GM04504 (cell line): ENCODE measurements around the gene TOPAZ1.
"Not testable (repeated sequence)": the region's sequence is repeated elsewhere in the genome, so short reads cannot be mapped to it uniquely, and the experiment has no call there.

Source experiments
- DNase-seq: peaks from one replicate; pipeline ENCODE4 v3.0.0-alpha.2; 2012; ENCODE audit warnings: low read depth

TOPAZ1 gene

DNA sequence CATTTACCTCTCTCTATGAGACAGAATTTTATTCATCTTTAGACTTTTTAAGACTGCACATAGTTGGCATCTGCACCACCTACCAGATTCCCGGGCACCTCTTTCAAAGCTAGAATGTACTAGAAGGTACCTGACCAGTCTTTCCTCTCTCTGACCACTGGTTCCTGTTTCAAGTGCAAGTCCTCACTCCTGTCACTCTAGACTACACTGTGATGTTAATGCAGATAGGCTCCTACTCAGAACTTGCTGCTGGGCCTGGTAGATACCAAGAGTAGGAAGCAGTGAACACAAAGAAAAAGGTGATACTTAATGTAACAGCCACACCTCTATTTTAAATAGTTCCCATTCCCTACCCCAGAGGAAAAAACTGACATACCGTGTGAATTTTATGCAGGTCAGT is 88.8 kb downstream of the TOPAZ1 start:
- no peak for DNase-seq

DNA sequence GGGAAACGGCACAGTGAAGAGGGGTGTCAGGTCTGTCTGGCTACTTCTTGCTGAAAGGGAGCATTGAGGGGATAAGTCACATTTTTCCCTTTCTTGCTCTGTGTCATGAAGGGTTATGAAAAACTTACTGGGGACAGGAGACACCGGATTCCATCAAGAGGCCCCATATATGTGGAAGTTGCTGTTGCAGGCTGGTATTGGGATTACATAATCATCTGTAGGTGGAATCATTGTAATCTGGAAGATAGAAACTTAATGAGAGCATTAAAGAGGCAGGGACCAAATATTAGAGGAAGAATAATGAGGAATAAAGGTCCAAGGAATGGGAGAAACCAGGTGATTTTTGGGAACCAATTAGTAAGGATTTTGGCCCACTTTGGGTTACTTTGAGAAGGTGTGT is 92.6 kb downstream of the TOPAZ1 start:
- DNase-seq: no peak

DNA sequence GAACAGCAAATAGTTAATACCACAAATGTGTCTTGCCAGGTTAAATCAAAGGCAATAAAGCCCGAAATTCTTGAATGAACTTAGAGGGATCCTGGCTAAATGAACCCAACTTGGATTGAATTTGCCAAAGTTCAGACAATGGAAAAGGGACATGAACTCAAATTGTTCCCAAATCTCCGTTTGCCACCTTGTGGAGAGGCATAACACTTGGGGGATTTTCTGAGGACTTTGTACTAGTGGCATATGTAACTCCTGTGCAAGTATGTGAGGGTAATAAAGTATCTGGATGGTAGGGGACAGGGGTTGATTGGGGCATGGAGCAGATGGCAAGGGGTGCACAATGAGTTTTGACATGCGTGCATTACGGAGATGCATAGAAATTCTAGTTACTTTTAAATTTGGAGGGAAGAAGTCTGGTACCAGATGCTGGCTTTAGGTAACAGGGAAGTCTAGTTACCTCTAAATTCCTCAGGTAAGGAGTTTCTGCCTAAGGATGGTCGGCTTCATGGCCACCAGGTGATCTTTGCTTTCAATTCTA is 95.6 kb downstream of the TOPAZ1 start:
- DNase-seq: no peak

DNA sequence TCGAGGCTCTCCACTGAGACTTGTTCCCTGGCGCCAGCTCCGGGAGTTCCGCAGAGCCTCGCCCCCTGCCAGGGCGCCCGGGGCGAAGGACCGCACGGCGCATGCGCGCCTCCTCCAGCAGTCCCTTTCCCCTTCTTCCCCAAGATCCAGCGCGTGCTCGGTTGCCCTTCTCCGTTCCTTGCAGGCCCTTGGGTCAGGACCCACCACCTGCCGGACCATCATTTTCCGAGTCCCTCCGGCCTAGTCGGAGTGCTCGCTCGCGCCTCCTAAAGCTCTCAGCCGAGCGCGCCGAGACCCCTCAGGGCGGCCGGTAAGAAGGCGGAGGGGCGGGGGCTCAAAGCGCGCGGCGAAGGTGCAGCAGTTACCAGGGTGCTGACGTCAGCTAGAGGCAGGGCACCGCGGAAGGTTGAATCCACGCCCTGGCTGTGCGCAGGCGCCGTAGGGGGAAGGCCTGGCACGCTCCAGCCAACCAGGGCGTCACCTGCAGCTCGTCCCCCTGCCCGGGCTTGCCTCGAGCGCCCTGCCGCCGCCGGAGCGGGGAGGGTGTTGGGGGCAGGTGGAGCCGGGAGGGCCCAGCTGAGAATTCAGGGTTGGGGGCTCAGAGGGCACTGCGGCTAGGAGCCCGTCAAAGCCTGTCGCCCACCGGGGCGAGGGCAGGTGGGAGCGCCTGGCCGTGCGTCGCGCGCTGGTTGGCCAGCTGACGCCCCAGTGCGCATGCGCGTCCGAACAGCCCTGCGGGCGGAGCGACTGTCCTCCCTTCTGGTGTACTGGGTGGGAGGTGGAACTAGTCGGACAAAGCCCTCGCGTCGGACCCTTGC is 96.5 kb downstream of the TOPAZ1 start, which contains the start of gene TCAIM:
Gene TCAIM (plus strand): TSS at position 757 of the 818 bp plus-strand sequence. CDS start 16,017 bp downstream, outside the sequence.
- peak; percentile 94 for DNase-seq

- DNase-seq: no peak
Measured at GRCh38 chr3:44338828-44339127, 97.1 kb downstream of the TOPAZ1 start.

DNA sequence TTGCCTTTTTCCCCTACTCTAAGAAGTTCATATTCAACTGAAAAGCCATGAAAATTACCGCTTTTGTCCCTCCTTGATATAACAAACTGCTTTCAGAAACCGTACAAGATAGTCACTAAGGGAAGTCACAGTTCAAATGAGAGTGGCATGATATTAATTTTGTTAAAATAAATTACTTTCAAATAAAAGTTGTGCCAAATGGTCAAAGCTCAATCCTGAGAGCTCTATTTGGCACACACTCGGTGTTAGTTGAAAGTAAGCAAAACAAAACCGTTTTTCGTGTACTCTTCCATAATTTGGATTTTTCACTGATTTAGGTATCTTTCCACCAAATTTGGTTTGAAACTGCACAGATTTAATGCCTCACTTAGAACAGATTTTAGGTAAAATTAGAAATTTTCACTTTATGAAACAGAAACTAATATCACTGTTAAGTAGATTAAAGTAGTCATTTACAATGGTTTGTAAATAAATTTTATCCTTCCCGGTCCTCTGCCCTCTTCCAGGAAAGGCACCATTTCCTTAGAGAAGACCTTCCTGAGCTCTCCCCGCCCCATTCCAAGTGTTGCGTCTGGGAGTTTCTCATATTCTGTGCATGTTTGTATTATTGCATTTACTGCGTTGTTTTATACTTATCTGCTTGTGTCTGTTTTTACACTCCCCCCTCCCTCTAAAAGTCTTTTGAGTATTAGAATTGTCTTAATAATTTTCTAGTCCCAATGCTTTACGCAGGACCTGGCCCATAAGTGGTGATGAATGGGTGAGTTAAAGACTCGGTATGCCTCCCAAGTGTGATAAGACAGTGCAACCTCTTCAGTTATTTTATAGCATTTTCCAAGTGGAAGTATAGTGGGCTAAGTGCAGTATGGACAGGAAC is 97.7 kb downstream of the TOPAZ1 start:
- DNase-seq: no peak

- no peak for DNase-seq
Measured at GRCh38 chr3:44340058-44340395, 98.3 kb downstream of the TOPAZ1 start.

GRCh38 chr3:44342176-44342790 is 100.6 kb downstream of the TOPAZ1 start:
- DNase-seq: peak; percentile 45

DNA sequence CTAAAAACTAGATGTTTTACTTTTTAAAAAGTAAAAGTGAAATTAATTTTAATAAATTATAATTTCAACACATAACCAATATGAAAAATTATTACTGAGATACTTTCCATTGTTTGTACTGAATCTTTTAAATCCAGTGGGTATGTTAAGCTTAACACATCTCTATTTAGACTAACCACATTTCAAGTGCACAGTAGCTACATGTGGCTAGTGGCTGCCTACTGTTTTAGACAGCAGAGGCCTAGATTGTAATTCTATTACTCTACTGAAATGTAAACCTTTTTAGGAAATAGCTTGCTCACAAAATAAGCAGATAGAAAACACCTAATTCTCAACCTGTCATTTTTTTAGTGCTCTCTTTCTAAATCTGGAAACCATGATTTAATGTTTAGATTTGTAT is 101.7 kb downstream of the TOPAZ1 start:
- DNase-seq: no peak

GRCh38 chr3:44346590-44346989 is 104.9 kb downstream of the TOPAZ1 start:
- not testable (repeated sequence) for DNase-seq

- DNase-seq: no peak
Measured at GRCh38 chr3:44348993-44349392, 107.3 kb downstream of the TOPAZ1 start.

DNA sequence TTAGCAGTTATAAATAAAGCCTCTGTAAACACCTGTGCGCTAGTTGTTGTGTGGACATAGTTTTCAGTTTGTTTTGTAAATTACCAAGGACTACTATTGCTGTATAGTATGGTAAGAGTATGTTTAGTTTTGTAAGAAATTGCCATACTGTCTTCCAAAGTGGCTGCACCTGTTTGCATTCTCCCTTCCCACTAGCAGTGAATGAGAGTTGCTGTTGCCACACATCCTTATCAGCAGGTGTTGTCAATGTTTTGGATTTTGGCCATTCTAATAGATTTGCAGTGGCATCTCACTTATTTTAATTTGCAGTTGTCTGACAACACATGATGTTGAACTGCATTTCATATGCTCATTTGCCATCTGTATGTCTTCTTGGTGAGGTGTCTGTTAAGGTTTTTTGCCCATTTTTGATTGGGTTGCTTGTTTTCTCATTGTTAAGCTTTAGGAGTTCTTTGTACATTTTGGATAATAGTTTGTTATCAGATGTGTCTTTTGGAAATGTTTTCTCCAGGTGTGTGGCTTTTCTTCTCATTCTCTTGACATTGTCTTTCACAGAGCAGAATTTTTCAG is 111.8 kb downstream of the TOPAZ1 start:
- DNase-seq: no peak

GRCh38 chr3:44355362-44356033 is 113.8 kb downstream of the TOPAZ1 start:
- DNase-seq: peak; percentile 50

DNA sequence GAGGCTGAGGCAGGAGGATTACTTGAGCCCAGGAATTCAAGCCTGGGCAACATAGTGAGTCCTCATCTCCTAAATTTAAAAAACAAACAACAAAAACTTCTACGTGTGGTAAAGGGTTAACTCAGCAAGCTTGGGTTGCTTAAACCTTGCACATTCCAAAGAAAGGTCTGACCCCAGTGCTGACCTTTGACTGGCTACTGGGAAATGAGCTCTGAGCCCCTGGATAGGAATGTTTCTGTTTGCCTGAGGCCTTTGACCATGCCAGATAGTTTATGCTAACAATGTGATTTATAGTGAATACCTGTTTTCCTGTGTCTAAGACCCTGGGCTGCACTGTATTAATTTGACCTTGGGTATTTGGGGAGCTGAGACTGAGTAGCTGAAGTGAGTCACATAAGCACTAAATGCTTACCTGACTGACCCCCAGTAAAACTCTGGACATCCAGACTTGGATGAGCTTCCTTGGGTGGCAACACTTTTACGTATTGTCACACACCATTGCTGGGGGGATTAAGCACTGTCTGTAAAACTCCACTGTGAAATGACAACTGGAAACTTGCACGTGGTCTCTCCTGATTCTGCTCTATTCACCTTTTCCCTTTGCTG is 117.6 kb downstream of the TOPAZ1 start:
- no peak for DNase-seq

DNA sequence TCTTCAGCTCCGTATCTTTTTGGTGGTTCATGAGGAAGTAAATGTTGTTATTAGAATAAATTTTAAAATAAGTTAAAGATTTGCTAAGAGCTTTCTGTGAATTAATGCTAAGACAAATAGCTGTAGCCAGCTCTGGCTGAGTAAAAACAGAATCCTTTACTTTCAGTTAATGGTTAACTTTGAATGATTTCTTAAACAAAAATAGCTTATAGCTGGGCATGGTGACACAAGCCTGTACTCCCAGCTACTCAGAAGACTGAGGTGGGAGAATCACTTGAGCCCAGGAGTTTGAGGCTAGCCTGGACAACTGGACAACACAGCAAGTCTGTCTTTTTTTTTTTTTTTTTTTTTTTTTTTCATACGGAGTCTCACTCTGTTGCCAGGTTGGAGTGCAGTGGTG is 121.9 kb downstream of the TOPAZ1 start:
- no peak for DNase-seq

DNA sequence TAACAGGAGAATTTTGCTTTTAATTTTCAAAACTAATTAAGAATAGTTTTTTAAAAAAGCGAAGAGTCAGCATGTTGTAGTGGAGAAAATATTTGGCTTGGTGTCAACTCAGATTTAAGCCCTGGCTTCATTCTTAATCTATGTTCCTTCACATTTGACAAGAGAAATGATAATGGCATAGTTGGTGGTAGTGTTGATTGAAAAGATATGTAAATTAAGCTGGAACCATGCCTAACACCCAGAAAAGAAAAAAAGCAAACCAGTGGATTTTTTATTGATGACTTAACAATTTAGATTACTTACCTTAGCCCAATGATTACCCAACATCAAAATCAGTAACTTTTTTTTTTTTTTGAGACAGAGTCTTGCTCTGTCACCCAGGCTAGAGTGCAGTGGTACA is 124.3 kb downstream of the TOPAZ1 start:
- no peak for DNase-seq

GRCh38 chr3:44375450-44375849 is 133.8 kb downstream of the TOPAZ1 start:
- no peak for DNase-seq
